Gastrocnemius medialis (tissue), 4 donors: ENCODE measurements around the gene ZBTB4.

Experiments
- POLR2A ChIP-seq, 2 donors: fragments of 450-650 bp; IDR thresholded peaks; one replicate each; pipeline ENCODE4 v1.6.1; 2017; ENCODE audit warnings: antibody characterized with exemption in 2 of 2, mild to moderate bottlenecking in 2 of 2, moderate library complexity in 2 of 2
- TF ChIP-seq, protein P1 (sequence below), 5 experiments: fragments of 450-650 bp in 3 of 5; fragments of 200-600 bp in 2 of 5; sonication (generic) in 2 of 5; IDR thresholded peaks in 4 of 5; conservative IDR thresholded peaks in 1 of 5; 1 replicate in 4 of 5; 2 replicates in 1 of 5; pipeline ENCODE4 v1.5.1; 2016 to 2019; ENCODE audit warnings: antibody characterized with exemption in 5 of 5, mild to moderate bottlenecking in 3 of 5, moderate library complexity in 3 of 5

GRCh38 chr17:7513850-7514419 is 34.5 kb upstream of the ZBTB4 start:
- no peak for TF ChIP-seq POLR2A (IDR thresholded peaks at IDR 0.05)
- TF ChIP-seq, protein P1, sequence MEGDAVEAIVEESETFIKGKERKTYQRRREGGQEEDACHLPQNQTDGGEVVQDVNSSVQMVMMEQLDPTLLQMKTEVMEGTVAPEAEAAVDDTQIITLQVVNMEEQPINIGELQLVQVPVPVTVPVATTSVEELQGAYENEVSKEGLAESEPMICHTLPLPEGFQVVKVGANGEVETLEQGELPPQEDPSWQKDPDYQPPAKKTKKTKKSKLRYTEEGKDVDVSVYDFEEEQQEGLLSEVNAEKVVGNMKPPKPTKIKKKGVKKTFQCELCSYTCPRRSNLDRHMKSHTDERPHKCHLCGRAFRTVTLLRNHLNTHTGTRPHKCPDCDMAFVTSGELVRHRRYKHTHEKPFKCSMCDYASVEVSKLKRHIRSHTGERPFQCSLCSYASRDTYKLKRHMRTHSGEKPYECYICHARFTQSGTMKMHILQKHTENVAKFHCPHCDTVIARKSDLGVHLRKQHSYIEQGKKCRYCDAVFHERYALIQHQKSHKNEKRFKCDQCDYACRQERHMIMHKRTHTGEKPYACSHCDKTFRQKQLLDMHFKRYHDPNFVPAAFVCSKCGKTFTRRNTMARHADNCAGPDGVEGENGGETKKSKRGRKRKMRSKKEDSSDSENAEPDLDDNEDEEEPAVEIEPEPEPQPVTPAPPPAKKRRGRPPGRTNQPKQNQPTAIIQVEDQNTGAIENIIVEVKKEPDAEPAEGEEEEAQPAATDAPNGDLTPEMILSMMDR (IDR thresholded peaks at IDR 0.05 in 4 of 5, conservative IDR thresholded peaks at IDR 0.05 in 1 of 5) = no peak
